Osteoblast (primary cell): Measurements from ENCODE around the gene ADGRL2. TPM values are rescaled to one million over a fixed set of nuclear protein-coding genes. Genes with fewer than 3 reads are reported as not detected.

Source experiments
- DNase-seq: peaks from one replicate; pipeline ENCODE4 v3.0.0; 2011; ENCODE audit warnings: low spot score, mixed read lengths; ENCODE audit not compliant: insufficient read length; ENCODE audit errors: missing footprints
- H2AFZ ChIP-seq: 2 replicates; pipeline ENCODE4 v1.6.0; 2011; ENCODE audit warnings: mild to moderate bottlenecking, low read length
- H3K27ac ChIP-seq: 2 replicates; pipeline ENCODE4 v1.5.1; 2011; ENCODE audit warnings: mild to moderate bottlenecking, low read depth, low read length, moderate library complexity
- H3K27me3 ChIP-seq: 2 replicates; pipeline ENCODE4 v1.6.0; 2012; ENCODE audit warnings: mild to moderate bottlenecking, control low read depth, inconsistent platforms, low read length, moderate library complexity; ENCODE audit not compliant: insufficient read depth
- H3K36me3 ChIP-seq: 2 replicates; pipeline ENCODE4 v1.5.1; 2011; ENCODE audit warnings: mild to moderate bottlenecking, low read length, control low read depth, moderate library complexity; ENCODE audit not compliant: insufficient read depth
- H3K4me1 ChIP-seq: 2 replicates; pipeline ENCODE4 v1.5.1; 2011; ENCODE audit warnings: mild to moderate bottlenecking, low read length, control low read depth, moderate library complexity; ENCODE audit not compliant: insufficient read depth
- H3K4me2 ChIP-seq: 2 replicates; pipeline ENCODE4 v1.6.0; 2011; ENCODE audit warnings: mild to moderate bottlenecking, low read length; ENCODE audit not compliant: insufficient read depth
- H3K4me3 ChIP-seq: fragments of 200-600 bp; sonication (generic); 3 replicates; pipeline ENCODE4 v1.5.1; 2012; ENCODE audit warnings: mild to moderate bottlenecking, low read length, inconsistent platforms; ENCODE audit not compliant: insufficient read depth
- H3K79me2 ChIP-seq: 2 replicates; pipeline ENCODE4 v1.6.0; 2012; ENCODE audit warnings: mild to moderate bottlenecking, low read length, control low read depth, inconsistent platforms; ENCODE audit not compliant: insufficient read depth
- H3K9me3 ChIP-seq: 2 replicates; pipeline ENCODE4 v1.5.1; 2011; ENCODE audit warnings: low read depth, low read length, control low read depth
- H4K20me1 ChIP-seq: 2 replicates; pipeline ENCODE4 v1.6.0; 2012; ENCODE audit warnings: mild to moderate bottlenecking, low read length, control low read depth; ENCODE audit not compliant: insufficient read depth
- total RNA-seq: library from RNA; depleted of rRNA; stranded (reverse); fragments of >200 nt; gene quantifications from 2 replicates; pipeline ENCODE4 v1.2.3, GENCODE V29; 2012
- TF ChIP-seq, protein P1 (sequence below): IDR thresholded peaks from 2 replicates; pipeline ENCODE4 v1.5.1; 2011; ENCODE audit warnings: mild to moderate bottlenecking, low read depth, low read length, moderate library complexity; ENCODE audit errors: extremely low read depth

Gene ADGRL2
- total RNA-seq, 1 donor: 55.4 TPM

- Histone ChIP-seq H3K4me3 (no peak overlapping the region), H3K4me2 (no peak overlapping the region), H3K27me3 (no peaks in the 10 kb centered on the region), H3K36me3 (no peaks in the 10 kb centered on the region), H2AFZ (no peak overlapping the region), H4K20me1 (no peaks in the 10 kb centered on the region), H3K27ac (no peak overlapping the region), H3K79me2 (no peaks in the 10 kb centered on the region), H3K4me1 (no peaks in the 10 kb centered on the region), H3K9me3 (no peaks in the 10 kb centered on the region)
- no peak for DNase-seq
- TF ChIP-seq, protein P1, sequence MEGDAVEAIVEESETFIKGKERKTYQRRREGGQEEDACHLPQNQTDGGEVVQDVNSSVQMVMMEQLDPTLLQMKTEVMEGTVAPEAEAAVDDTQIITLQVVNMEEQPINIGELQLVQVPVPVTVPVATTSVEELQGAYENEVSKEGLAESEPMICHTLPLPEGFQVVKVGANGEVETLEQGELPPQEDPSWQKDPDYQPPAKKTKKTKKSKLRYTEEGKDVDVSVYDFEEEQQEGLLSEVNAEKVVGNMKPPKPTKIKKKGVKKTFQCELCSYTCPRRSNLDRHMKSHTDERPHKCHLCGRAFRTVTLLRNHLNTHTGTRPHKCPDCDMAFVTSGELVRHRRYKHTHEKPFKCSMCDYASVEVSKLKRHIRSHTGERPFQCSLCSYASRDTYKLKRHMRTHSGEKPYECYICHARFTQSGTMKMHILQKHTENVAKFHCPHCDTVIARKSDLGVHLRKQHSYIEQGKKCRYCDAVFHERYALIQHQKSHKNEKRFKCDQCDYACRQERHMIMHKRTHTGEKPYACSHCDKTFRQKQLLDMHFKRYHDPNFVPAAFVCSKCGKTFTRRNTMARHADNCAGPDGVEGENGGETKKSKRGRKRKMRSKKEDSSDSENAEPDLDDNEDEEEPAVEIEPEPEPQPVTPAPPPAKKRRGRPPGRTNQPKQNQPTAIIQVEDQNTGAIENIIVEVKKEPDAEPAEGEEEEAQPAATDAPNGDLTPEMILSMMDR: no peak
Measured at GRCh38 chr1:81780705-81781454, 19.9 kb upstream of the ADGRL2 start.

DNA sequence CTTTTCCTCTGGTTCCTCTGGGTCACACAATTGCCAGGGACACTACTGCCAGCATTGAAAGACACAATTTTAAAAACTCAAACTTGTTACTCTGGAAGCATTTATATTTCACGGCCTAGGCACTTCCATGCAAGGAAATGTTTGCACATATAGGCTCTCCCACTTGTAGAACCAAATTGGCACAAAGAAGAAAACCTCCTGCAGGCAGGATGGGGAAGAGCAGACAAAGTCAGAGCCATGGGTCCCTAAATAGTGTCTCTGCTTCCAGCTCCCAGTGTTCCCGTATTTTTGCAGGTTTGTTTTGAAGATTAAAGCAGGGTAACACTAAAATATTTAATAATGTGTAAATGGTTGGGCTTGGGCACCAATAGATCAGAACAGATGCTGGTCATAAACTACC is 19.0 kb upstream of the ADGRL2 start:
- no peak for DNase-seq
- no peak overlapping the region for H3K4me3 ChIP-seq

DNA sequence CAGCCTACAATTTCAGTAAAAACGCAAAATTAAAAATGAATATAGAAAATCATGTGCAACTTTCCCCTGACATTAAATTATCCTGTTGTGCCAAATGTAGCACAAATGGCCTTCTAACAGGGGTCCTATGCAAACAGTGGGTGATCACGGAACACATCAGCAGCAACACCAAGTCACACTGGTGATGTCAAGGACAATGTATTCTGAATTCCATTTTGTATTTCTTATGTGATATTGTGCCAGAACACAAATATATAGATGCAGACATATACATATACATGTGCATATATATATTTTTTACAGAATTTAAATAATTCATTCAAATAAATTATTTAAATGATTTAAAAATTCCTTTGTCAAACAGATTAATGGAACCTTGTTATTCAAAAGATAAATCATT is 8.6 kb upstream of the ADGRL2 start:
- Histone ChIP-seq H3K4me1 (no peaks in the 10 kb centered on the region), H3K36me3 (no peaks in the 10 kb centered on the region), H3K27ac (no peak overlapping the region), H3K79me2 (no peaks in the 10 kb centered on the region), H3K4me2 (no peak overlapping the region), H3K4me3 (no peak overlapping the region), H2AFZ (no peak overlapping the region), H3K27me3 (no peaks in the 10 kb centered on the region), H4K20me1 (no peaks in the 10 kb centered on the region), H3K9me3 (no peaks in the 10 kb centered on the region)
- DNase-seq: no peak
- TF ChIP-seq, protein P1: no peak

More for the DNA sequence above, 19.0 kb upstream of the ADGRL2 start:
- Histone ChIP-seq H2AFZ (no peak overlapping the region), H3K36me3 (no peaks in the 10 kb centered on the region), H3K9me3 (no peaks in the 10 kb centered on the region), H3K4me2 (no peak overlapping the region), H3K27me3 (no peaks in the 10 kb centered on the region), H4K20me1 (no peaks in the 10 kb centered on the region), H3K4me1 (no peaks in the 10 kb centered on the region), H3K27ac (no peak overlapping the region), H3K79me2 (no peaks in the 10 kb centered on the region)
- TF ChIP-seq, protein P1: no peak

DNA sequence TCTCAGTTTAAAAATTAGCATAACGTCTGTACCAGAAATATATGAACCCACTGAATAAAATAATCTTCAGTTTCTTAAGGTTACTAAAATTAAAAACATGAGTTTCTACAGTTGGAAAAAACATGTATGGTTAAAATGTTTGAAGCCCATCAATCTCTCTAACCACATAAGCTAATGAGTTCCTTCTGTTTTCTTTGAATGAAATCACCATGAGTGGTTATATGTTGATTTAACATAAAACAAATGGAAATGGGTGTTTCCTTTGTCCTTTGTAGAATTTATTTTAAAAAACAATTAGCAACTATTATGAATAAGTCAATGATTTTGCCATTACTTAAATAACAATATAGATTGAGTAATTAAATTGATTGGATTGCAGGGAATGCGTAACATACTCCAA is 3.0 kb upstream of the ADGRL2 start:
- no peaks in the 10 kb centered on the region for H4K20me1 ChIP-seq
- no peaks in the 10 kb centered on the region for H3K27me3 ChIP-seq
- H3K36me3 ChIP-seq: no peaks in the 10 kb centered on the region
- H3K79me2 ChIP-seq: peaks cover 12% of the 10 kb centered on the region
- peak; percentile 3 for DNase-seq
- peaks cover 6% of the 10 kb centered on the region for H3K4me1 ChIP-seq
- H3K4me3 ChIP-seq: no peak overlapping the region
- H3K4me2 ChIP-seq: no peak overlapping the region
- TF ChIP-seq, protein P1: no peak
- no peak overlapping the region for H3K27ac ChIP-seq
- H3K9me3 ChIP-seq: no peaks in the 10 kb centered on the region
- H2AFZ ChIP-seq: no peak overlapping the region
